NK-92 (cell line): ENCODE data around the gene CD27.
"Not testable (repeated sequence)": the region's sequence is repeated elsewhere in the genome, so short reads cannot be mapped to it uniquely, and the experiment has no call there.

Source experiments
- DNase-seq: peaks from one replicate; lab custom pipeline; 2025; ENCODE audit not compliant: unreplicated experiment; lab: John Stamatoyannopoulos, UW

Gene CD27

GRCh38 chr12:6478416-6478815 lies 33.7 kb downstream of the CD27 start:
- DNase-seq: no peak

GRCh38 chr12:6488240-6488639 lies 43.5 kb downstream of the CD27 start:
- DNase-seq: no peak

GRCh38 chr12:6489449-6489848 lies 44.7 kb downstream of the CD27 start:
- no peak for DNase-seq

GRCh38 chr12:6490673-6491072 lies 45.9 kb downstream of the CD27 start:
- not testable (repeated sequence) for DNase-seq

- peak; percentile 72 for DNase-seq
Measured at GRCh38 chr12:6492838-6493496, 48.2 kb downstream of the CD27 start, which contains the start of gene MRPL51. Gene MRPL51 (minus strand): TSS chr12:6493262. CDS start chr12:6493136, 126 bp downstream.

- peak; percentile 70 for DNase-seq
Measured at GRCh38 chr12:6493497-6494257, 48.9 kb downstream of the CD27 start, which contains the start of gene NCAPD2. Gene NCAPD2 (plus strand): TSS chr12:6494102. CDS start chr12:6495099, 997 bp downstream.

- peak; percentile 46 for DNase-seq
Measured at GRCh38 chr12:6494258-6494743, 49.5 kb downstream of the CD27 start.

- DNase-seq: no peak
Measured at GRCh38 chr12:6494968-6495367, 50.2 kb downstream of the CD27 start.

GRCh38 chr12:6497291-6497690 lies 52.5 kb downstream of the CD27 start:
- DNase-seq: not testable (repeated sequence)

GRCh38 chr12:6500466-6500865 lies 55.7 kb downstream of the CD27 start:
- no peak for DNase-seq
